ENCODE data around the gene PTPN4. TPM values are rescaled to one million over a fixed set of nuclear protein-coding genes. Genes with fewer than 3 reads are reported as not detected.

Gene PTPN4
- total and polyA plus RNA-seq, 2 of the 8 experiments (the other 6 are each of a cell fraction or from before 2014, with no cell fraction given): 28.5 to 105 TPM

GRCh38 chr2:119856469-119856901, 96.8 kb downstream of the PTPN4 start:
- no peak overlapping the region for H2AFZ ChIP-seq (ENCODE audit: low read length)
- H3K4me3 ChIP-seq (ENCODE audit: extremely low read depth in 1 of 4, insufficient read depth in 2 of 4, low read depth in 3 of 4, low read length in 4 of 4): no peak overlapping the region
- 86% methylated on average over 2 of the region's 2 CpGs; no CpG with 5 or more reads in 1 of the 2 experiments for whole genome bisulfite sequencing, 2 experiments (ENCODE audit: extremely low coverage in 1 of 2, insufficient coverage in 1 of 2, insufficient read length in 1 of 2, insufficient replicate concordance in 2 of 2, low coverage in 1 of 2, low lambda C conversion rate in 2 of 2, missing lambda C conversion rate in 1 of 2)
- H3K4me2 ChIP-seq (ENCODE audit: insufficient read depth in 1 of 2, low read depth in 2 of 2, low read length in 2 of 2): no peak overlapping the region
- TF ChIP-seq SIRT6 (IDR thresholded peaks at IDR 0.05; ENCODE audit: low read length): no peak
- no peak for TF ChIP-seq JUND (IDR thresholded peaks at IDR 0.05; ENCODE audit: low read length)
- no peak for TF ChIP-seq RBBP5 (IDR thresholded peaks at IDR 0.05; ENCODE audit: borderline replicate concordance, low read depth, low read length)
- no peak for TF ChIP-seq FOSL1 (IDR thresholded peaks at IDR 0.05; ENCODE audit: insufficient read depth, low read depth, low read length)
- no peak for TF ChIP-seq KDM4A (IDR thresholded peaks at IDR 0.05; ENCODE audit: low read depth, low read length, severe bottlenecking)
- no peak for TF ChIP-seq POU5F1 (IDR thresholded peaks at IDR 0.05; ENCODE audit: low read depth, low read length)
- no peak for TF ChIP-seq HDAC6 (IDR thresholded peaks at IDR 0.05; ENCODE audit: low read depth, low read length)
- peaks cover 0 to 3% (median 0%) of the 10 kb centered on the region in 4 experiments; a peak in 1 of 8 replicates for H3K36me3 ChIP-seq (ENCODE audit: control insufficient read depth in 2 of 4, insufficient read depth in 4 of 4, low read length in 3 of 4)
- H2BK120ac ChIP-seq (replicated peaks; ENCODE audit: low read depth, low read length): no peak overlapping the region
- H3K56ac ChIP-seq (replicated peaks; ENCODE audit: insufficient read length, low read depth, low read length): no peak overlapping the region
- CTCF ChIA-PET (ENCODE audit: partially characterized antibody): no interaction called here
- H2AK5ac ChIP-seq (ENCODE audit: low read depth, low read length): no peak overlapping the region
- H3K4ac ChIP-seq (replicated peaks; ENCODE audit: insufficient read length, low read depth, low read length): no peak overlapping the region
- H4K8ac ChIP-seq (ENCODE audit: extremely low read depth, insufficient read depth, low read length): no peak overlapping the region
- FAIRE-seq (no peak), DNase-seq (ENCODE audit: low read depth in 1 of 2, low spot score in 2 of 2) (no peak)
- H3K4me1 ChIP-seq (replicated peaks in 1 of 4; ENCODE audit: control insufficient read depth in 3 of 4, insufficient read depth in 4 of 4, low read length in 3 of 4): peaks cover 0 to 20% (median 9%) of the 10 kb centered on the region in 4 experiments; a peak in 5 of 7 replicates
- H2BK5ac ChIP-seq (ENCODE audit: low read depth, low read length): no peak overlapping the region
- H4K5ac ChIP-seq (ENCODE audit: insufficient read length, low read depth, low read length): no peak overlapping the region
- H3K9ac ChIP-seq (replicated peaks in 1 of 4; ENCODE audit: extremely low read depth in 1 of 4, low read depth in 3 of 4, low read length in 3 of 4): no peak overlapping the region
- H2BK15ac ChIP-seq (ENCODE audit: low read length): no peak overlapping the region
- no peaks in the 10 kb centered on the region for H3K9me3 ChIP-seq (ENCODE audit: insufficient read depth in 2 of 2, low read depth in 1 of 2, low read length in 1 of 2)
- H4K91ac ChIP-seq (replicated peaks; ENCODE audit: insufficient read length, low read length): no peak overlapping the region
- POLR2A ChIA-PET (ENCODE audit: partially characterized antibody): no interaction called here
- no peak overlapping the region for H3K23ac ChIP-seq (ENCODE audit: insufficient read length)
- no peak overlapping the region for H3K14ac ChIP-seq (ENCODE audit: insufficient read length)
- H2BK12ac ChIP-seq (ENCODE audit: low read depth, low read length): no peak overlapping the region
- peaks cover 4% of the 10 kb centered on the region; the same call in 1 of the 2 replicates for H3K79me1 ChIP-seq (ENCODE audit: low read depth, low read length)
- H3K27me3 ChIP-seq (replicated peaks in 1 of 4; ENCODE audit: control insufficient read depth in 3 of 4, extremely low read depth in 1 of 4, insufficient read depth in 3 of 4, low read length in 3 of 4): no peaks in the 10 kb centered on the region
- H4K20me1 ChIP-seq (replicated peaks in 1 of 2; ENCODE audit: control insufficient read depth in 1 of 2, insufficient read depth in 2 of 2, low read length in 2 of 2): peaks cover 3 to 6% of the 10 kb centered on the region in 2 experiments
- H3K79me2 ChIP-seq (ENCODE audit: control insufficient read depth in 1 of 2, insufficient read depth in 2 of 2, low read length in 2 of 2): peaks cover 6 to 98% of the 10 kb centered on the region in 2 experiments; a peak in 3 of 4 replicates
- no peak overlapping the region for H3K18ac ChIP-seq (ENCODE audit: extremely low read depth, low read length)
- H3K27ac ChIP-seq (ENCODE audit: low read depth, low read length): no peak overlapping the region
- no peak overlapping the region for H2BK20ac ChIP-seq (ENCODE audit: low read length)
- no peaks in the 10 kb centered on the region for H3K23me2 ChIP-seq (ENCODE audit: low read depth, low read length)

Measured in H1 (cell line).